ENCODE results near the gene RNU11. TPM values are rescaled to one million over a fixed set of nuclear protein-coding genes. Genes with fewer than 3 reads are reported as not detected.
"Not testable (repeated sequence)": the region's sequence is repeated elsewhere in the genome, so short reads cannot be mapped to it uniquely, and the experiment has no call there.

Gene RNU11
- total and polyA plus RNA-seq, 2 experiments from 2014 or later: not detected

- DNase-seq: no peak
- 95 to 97% methylated on average over 4 of the region's 4 CpGs for WGBS, 2 experiments (ENCODE audit: low coverage in 1 of 2, low lambda C conversion rate in 2 of 2, missing lambda C conversion rate in 2 of 2)
Measured at GRCh38 chr1:28680151-28680550, 31.8 kb downstream of the RNU11 start.

DNA sequence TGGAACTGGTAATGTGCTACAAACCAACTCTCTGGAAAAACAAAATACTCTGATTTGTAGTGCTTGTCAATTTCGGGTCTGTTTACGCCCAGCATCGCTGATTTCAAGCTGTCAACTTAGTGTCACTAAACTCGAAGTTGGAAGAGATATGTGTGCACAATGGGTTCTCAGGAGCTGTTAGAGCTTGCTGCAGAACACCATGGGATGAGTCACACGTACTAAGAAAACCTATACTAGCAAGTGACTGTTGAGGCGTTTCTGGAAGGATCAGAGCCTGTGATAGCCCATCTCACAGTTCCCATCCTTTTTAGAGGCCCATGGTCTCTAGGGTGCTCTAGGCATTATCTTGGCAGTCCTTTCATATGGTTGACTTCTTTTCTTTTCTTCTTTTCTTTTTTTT lies 34.4 kb downstream of the RNU11 start:
- Histone ChIP-seq H3K9me3 (ENCODE audit: low read depth) (no peaks in the 10 kb centered on the region), H3K4me2 (ENCODE audit: unreplicated experiment) (no peak overlapping the region), H3K79me2 (ENCODE audit: insufficient read depth) (peaks cover 47% of the 10 kb centered on the region), H4K20me1 (ENCODE audit: insufficient read depth) (no peaks in the 10 kb centered on the region), H3F3A (ENCODE audit: insufficient read depth) (no peaks in the 10 kb centered on the region), H3K4me3 (no peak overlapping the region), H3K27ac (no peak overlapping the region), H3K36me3 (ENCODE audit: low read depth) (peaks cover 5% of the 10 kb centered on the region; the same call in 1 of the 2 replicates), H2AFZ (no peak overlapping the region), H3K9me2 (ENCODE audit: insufficient read depth) (no peaks in the 10 kb centered on the region), H3K4me1 (ENCODE audit: insufficient read depth) (0 out of 2 replicates have a peak, but pooled peaks cover 4% of the 10 kb centered on the region), H3K27me3 (replicated peaks; ENCODE audit: insufficient read depth) (no peaks in the 10 kb centered on the region), H3K9ac (no peak overlapping the region)
- no peak for DNase-seq
- no peak for TF ChIP-seq EZH2 (IDR thresholded peaks at IDR 0.05; ENCODE audit: insufficient read depth, poor library complexity, severe bottlenecking)
- no peak for TF ChIP-seq EZH2phosphoT487 (IDR thresholded peaks at IDR 0.05; ENCODE audit: insufficient read depth, low read depth)
- in situ Hi-C loops (cut with MboI): no loop called here
- WGBS, 2 experiments (ENCODE audit: low coverage in 1 of 2, low lambda C conversion rate in 2 of 2, missing lambda C conversion rate in 2 of 2): 97 to 100% methylated on average over 6 of the region's 6 CpGs

More at GRCh38 chr1:28680151-28680550, 31.8 kb downstream of the RNU11 start:
- Histone ChIP-seq H3K9me2 (ENCODE audit: insufficient read depth) (no peaks in the 10 kb centered on the region), H3K4me2 (ENCODE audit: unreplicated experiment) (no peak overlapping the region), H2AFZ (no peak overlapping the region), H3K9ac (no peak overlapping the region), H4K20me1 (ENCODE audit: insufficient read depth) (no peaks in the 10 kb centered on the region), H3K27ac (no peak overlapping the region), H3K36me3 (ENCODE audit: low read depth) (no peaks in the 10 kb centered on the region; the same call in 1 of the 2 replicates), H3K4me3 (no peak overlapping the region), H3F3A (ENCODE audit: insufficient read depth) (no peaks in the 10 kb centered on the region), H3K79me2 (ENCODE audit: insufficient read depth) (peaks cover 69% of the 10 kb centered on the region), H3K27me3 (replicated peaks; ENCODE audit: insufficient read depth) (no peaks in the 10 kb centered on the region), H3K4me1 (ENCODE audit: insufficient read depth) (no peaks in the 10 kb centered on the region), H3K9me3 (ENCODE audit: low read depth) (no peaks in the 10 kb centered on the region)
- in situ Hi-C loops (cut with MboI): no loop called here
- TF ChIP-seq EZH2 (IDR thresholded peaks at IDR 0.05; ENCODE audit: insufficient read depth, poor library complexity, severe bottlenecking) (no peak), EZH2phosphoT487 (IDR thresholded peaks at IDR 0.05; ENCODE audit: insufficient read depth, low read depth) (no peak)

DNA sequence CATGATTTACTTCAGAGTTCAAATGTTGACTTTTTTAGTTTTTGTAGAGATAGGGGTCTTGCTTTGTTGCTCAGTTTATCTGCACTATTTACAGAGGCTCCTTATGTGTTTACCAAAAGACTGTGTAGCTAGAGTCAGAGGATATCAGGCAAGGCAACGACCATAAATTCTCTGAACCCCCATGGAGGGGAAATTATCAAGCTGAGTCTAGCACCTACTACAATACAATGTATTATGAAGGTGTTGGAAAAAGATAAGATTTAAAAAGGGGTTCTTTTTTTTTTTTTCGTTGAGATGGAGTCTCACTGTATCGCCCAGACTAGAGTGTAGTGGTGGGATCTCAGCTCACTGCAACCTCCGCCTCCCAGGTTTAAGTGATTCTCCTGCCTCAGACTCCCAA lies 36.5 kb downstream of the RNU11 start:
- Histone ChIP-seq H3K27me3 (replicated peaks; ENCODE audit: insufficient read depth) (no peaks in the 10 kb centered on the region), H3F3A (ENCODE audit: insufficient read depth) (no peaks in the 10 kb centered on the region), H3K4me2 (ENCODE audit: unreplicated experiment) (no peak overlapping the region), H4K20me1 (ENCODE audit: insufficient read depth) (no peaks in the 10 kb centered on the region), H3K79me2 (ENCODE audit: insufficient read depth) (peaks cover 27% of the 10 kb centered on the region; the same call in 1 of the 2 replicates), H3K27ac (no peak overlapping the region), H3K9me3 (ENCODE audit: low read depth) (no peaks in the 10 kb centered on the region), H3K36me3 (ENCODE audit: low read depth) (peaks cover 5% of the 10 kb centered on the region; the same call in 1 of the 2 replicates), H3K9me2 (ENCODE audit: insufficient read depth) (no peaks in the 10 kb centered on the region), H3K9ac (no peak overlapping the region), H3K4me1 (ENCODE audit: insufficient read depth) (0 out of 2 replicates have a peak, but pooled peaks cover 4% of the 10 kb centered on the region), H2AFZ (no peak overlapping the region), H3K4me3 (no peak overlapping the region)
- DNase-seq: no peak
- 83 to 84% methylated on average over 4 of the region's 4 CpGs for WGBS, 2 experiments (ENCODE audit: low coverage in 1 of 2, low lambda C conversion rate in 2 of 2, missing lambda C conversion rate in 2 of 2)
- in situ Hi-C loops (cut with MboI): no loop called here
- TF ChIP-seq EZH2phosphoT487 (IDR thresholded peaks at IDR 0.05; ENCODE audit: insufficient read depth, low read depth) (no peak), EZH2 (IDR thresholded peaks at IDR 0.05; ENCODE audit: insufficient read depth, poor library complexity, severe bottlenecking) (no peak)

GRCh38 chr1:28691627-28692026 lies 43.2 kb downstream of the RNU11 start:
- H4K20me1 ChIP-seq (ENCODE audit: insufficient read depth); H3K9me2 ChIP-seq (ENCODE audit: insufficient read depth); H3K4me3 ChIP-seq; H3K27ac ChIP-seq; H3K4me2 ChIP-seq (ENCODE audit: unreplicated experiment); H3K9me3 ChIP-seq (ENCODE audit: low read depth); H2AFZ ChIP-seq; DNase-seq; H3K4me1 ChIP-seq (ENCODE audit: insufficient read depth); H3K79me2 ChIP-seq (ENCODE audit: insufficient read depth); H3K27me3 ChIP-seq (replicated peaks; ENCODE audit: insufficient read depth); in situ Hi-C loops (cut with MboI); H3K9ac ChIP-seq; H3F3A ChIP-seq (ENCODE audit: insufficient read depth): not testable (repeated sequence)
- H3K36me3 ChIP-seq (ENCODE audit: low read depth): peaks cover 20% of the 10 kb centered on the region
- 67 to 70% methylated on average over 1 of the region's 1 CpG for WGBS, 2 experiments (ENCODE audit: low coverage in 1 of 2, low lambda C conversion rate in 2 of 2, missing lambda C conversion rate in 2 of 2)

Small RNA genes within 50 kb of the gene (small RNA-seq; reads per million reads assigned to genes)
- gene RF00422 (ENCODE audit: low read depth, low replicate concordance) (not detected), gene RNU11 (ENCODE audit: low read depth, low replicate concordance) (not detected)

Other genes starting within 250 kb of the RNU11 start
- 27.0 and 31.7 TPM in 2 replicates for gene RCC1, start 142.6 kb upstream of the RNU11 start, total RNA-seq (2014; rRNA removed; shearing (Covaris generic))
- 17.5 and 17.9 TPM in 2 replicates for gene RCC1, start 142.6 kb upstream of the RNU11 start, polyA plus RNA-seq (2016; fragmentation: Nextera tagmentation; extraction: Ambion mirVana)
- 21.9 and 22.0 TPM in 2 replicates for gene TRNAU1AP, start 95.5 kb upstream of the RNU11 start, total RNA-seq (2014; rRNA removed; shearing (Covaris generic))
- 26.6 and 27.4 TPM in 2 replicates for gene TRNAU1AP, start 95.5 kb upstream of the RNU11 start, polyA plus RNA-seq (2016; fragmentation: Nextera tagmentation; extraction: Ambion mirVana)
- gene RAB42, start 56.3 kb upstream of the RNU11 start, total RNA-seq (2014; rRNA removed; shearing (Covaris generic)): 2.5 and 6.1 TPM in 2 replicates
- 1.9 and 2.4 TPM in 2 replicates for gene RAB42, start 56.3 kb upstream of the RNU11 start, polyA plus RNA-seq (2016; fragmentation: Nextera tagmentation; extraction: Ambion mirVana)
- gene TAF12, start 5.5 kb upstream of the RNU11 start, total RNA-seq (2014; rRNA removed; shearing (Covaris generic)): 18.4 and 49.7 TPM in 2 replicates
- gene TAF12, start 5.5 kb upstream of the RNU11 start, polyA plus RNA-seq (2016; fragmentation: Nextera tagmentation; extraction: Ambion mirVana): 45.0 and 45.6 TPM in 2 replicates
- 6.9 and 8.1 TPM in 2 replicates for gene GMEB1, start 20.2 kb downstream of the RNU11 start, total RNA-seq (2014; rRNA removed; shearing (Covaris generic))
- gene GMEB1, start 20.2 kb downstream of the RNU11 start, polyA plus RNA-seq (2016; fragmentation: Nextera tagmentation; extraction: Ambion mirVana): 8.2 and 9.0 TPM in 2 replicates
- gene YTHDF2, start 88.3 kb downstream of the RNU11 start, total RNA-seq (2014; rRNA removed; shearing (Covaris generic)): 46.7 and 51.9 TPM in 2 replicates
- 80.2 and 81.9 TPM in 2 replicates for gene YTHDF2, start 88.3 kb downstream of the RNU11 start, polyA plus RNA-seq (2016; fragmentation: Nextera tagmentation; extraction: Ambion mirVana)
- not detected in 2 replicates for gene OPRD1, start 163.6 kb downstream of the RNU11 start, total RNA-seq (2014; rRNA removed; shearing (Covaris generic))
- not detected in 2 replicates for gene OPRD1, start 163.6 kb downstream of the RNU11 start, polyA plus RNA-seq (2016; fragmentation: Nextera tagmentation; extraction: Ambion mirVana)

All from GM23248 (cell line).